Activated CD4-positive, alpha-beta T cell treated with anti-CD3 and anti-CD28 coated beads, Interleukin-2, amount 50 U/mL, for 1 hour (primary cell): ENCODE measurements around the gene COLEC11.

Experiments
- DNase-seq: peaks from one replicate; pipeline ENCODE4 v3.0.0-alpha.2; 2020

COLEC11 gene

DNA sequence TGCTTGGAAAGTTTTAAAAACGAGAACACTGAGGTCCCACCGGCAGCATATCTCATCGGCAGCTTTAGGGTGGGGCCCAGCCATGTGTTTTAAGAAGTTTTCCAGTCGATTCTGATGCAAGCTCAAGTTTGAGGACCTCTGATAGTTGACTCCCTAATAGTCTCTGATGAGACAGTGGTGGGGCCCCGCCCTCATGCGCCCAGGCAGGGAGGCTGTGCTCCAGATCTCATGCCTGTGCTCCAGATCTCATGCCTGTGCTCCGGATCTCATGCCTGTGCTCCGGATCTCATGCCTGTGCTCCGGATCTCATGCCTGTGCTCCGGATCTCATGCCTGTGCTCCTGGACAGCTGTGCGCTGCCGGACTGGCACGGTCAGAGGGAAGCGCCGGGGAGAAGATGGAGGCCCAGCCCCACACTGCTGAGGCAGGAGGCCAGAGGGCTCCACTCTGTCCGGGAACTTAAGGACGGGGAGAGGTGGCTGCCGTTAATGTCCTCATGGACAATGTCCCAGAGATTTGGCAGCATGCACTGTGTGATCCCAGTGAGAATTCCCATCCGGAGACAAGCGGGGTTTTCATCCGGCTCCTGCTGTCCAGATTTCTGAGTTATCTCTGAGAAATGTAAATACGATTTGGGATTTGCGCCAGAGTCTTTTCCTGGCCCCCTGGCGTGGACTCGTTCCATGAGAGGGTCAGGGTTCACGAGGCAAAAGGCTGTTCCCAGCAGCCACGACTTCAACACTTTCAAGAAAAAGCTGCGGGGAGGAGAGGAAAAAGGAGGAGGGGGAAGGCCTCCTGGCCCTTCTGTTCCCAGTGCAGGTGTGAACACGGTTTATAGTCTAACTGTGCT is 9.4 kb upstream of the COLEC11 start:
- DNase-seq = no peak

DNA sequence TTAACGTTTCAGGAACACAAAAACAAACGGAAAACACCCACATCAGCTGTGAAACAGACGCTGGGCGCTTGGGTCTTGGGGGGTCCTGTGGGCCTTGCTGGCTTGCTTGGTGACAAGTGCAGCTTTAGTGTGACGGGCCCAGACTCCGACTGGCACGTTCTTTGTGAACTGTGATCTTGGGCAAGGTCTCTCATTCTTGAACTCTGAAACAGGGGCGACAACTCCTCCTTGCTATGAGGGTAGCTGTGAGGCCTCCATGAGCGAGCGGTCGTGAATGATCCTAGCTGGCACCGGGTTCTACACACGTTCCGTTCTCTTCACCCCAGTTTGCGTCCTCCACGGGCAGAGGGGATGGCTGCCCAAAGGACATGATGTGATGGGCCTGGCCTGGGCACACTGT is 8.7 kb upstream of the COLEC11 start:
- DNase-seq = no peak

DNA sequence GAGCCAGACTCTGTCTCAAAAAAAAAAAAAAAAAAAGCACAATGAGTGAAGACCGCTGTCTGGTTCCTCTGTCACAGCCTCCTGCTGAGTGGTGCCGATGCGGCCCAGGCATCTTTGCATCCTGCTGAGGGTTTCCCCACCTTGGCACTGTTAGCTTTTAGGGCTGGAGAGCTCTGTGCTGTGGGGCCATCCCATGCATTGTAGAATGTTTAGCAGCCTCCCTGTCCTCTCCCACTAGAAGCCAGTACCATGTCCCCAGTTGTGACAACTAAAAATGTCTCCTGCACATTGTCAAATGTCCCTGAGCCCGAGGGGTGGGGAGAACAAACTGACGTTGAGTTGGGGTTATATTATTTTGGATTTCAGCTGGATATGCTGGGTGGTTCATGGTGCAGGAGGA is 7.9 kb upstream of the COLEC11 start:
- DNase-seq = no peak

DNA sequence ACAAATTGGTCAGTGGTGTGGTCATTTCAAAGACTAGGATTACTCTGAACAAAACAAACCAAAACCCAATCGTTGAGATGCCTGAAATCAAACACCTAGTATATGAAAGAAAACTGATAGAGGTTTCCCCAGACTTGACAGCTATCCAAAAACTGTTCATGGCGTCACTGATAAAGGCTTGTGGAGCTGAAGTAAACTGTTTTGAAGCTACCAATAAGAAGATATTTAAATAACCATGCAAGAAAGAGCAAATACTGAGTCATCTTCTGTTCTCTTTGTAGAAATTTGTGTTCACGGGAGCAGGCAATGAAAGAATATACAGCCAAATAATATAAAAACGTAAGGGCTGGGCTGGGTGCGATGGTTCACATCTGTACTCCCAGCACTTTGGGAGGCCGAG is 7.5 kb upstream of the COLEC11 start:
- no peak for DNase-seq

DNA sequence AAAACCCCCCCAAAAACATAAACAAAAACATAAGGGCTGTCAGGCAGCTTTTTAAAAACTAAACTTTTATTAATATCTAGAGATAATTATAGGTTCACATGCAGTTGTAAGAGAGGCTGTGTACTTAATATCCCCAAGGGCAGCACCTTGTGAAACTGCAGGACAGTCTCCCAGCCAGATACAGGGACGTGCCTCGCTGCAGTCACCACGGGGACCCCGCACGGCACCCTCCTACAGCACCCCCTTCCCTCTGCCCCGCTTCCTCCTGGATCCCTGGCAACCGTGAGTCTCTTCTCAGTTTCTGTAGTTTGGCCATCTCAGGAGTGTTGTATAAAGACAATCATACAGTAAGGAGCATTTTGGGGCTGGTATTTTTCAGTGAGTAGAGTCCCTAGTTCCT is 6.8 kb upstream of the COLEC11 start:
- no peak for DNase-seq

DNA sequence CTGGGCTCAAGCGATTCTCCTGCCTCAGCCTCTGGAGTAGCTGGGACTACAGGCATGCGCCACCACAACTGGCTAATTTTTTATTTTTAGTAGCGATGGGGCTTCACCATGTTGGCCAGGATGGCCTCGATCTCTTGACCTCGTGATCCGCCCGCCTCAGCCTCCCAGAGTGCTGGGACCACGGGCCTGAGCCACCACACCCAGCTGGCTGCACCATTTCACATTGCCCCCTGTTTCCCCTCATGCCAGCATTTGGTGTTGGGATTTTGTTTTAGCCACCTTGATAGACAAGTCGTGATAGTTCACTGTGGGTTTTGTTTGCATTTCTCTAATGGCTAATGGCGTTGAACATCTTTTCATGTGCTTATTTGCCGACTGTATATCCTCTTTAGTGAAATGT is 5.8 kb upstream of the COLEC11 start:
- no peak for DNase-seq

DNA sequence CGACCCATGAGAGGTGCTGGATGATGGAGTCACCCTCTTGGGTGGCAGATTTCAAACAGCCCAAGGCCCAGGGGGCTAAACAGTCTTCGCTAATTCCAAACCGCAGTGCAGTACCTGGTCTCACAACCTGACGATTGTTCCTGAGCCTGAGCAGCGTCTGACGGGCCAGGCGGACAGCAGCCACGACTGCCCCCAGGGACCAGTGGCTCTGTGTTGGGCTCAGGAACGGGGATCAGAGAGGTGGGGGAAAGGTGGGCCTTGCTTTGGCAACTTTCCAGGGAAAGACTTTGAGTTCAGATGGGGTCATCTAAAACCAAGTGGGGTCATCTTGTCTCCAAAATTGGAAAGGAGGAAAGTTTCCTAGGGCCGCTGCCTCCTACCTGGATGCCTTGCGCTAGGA is 492 bp downstream of the COLEC11 start:
- DNase-seq = no peak

DNA sequence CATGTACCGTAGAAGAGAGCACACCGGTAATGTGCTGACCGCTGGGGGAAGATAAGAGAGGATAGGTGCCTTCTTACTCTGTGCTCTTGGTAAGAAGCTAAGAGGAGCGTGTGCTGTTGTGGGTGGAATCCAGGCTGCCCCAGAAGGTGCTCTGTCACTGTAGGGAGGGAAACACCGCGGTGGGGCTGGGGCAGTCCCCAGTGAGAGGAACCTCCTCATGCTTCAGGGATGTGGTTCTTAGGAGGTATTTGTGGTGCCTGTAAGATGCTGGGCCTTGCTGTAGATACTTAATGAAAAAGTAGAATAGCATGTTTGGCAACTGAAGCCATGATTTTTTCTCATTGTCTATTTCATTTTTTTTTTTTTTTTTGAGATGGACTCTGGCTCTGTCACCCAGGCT is 1.1 kb downstream of the COLEC11 start:
- DNase-seq = no peak

DNA sequence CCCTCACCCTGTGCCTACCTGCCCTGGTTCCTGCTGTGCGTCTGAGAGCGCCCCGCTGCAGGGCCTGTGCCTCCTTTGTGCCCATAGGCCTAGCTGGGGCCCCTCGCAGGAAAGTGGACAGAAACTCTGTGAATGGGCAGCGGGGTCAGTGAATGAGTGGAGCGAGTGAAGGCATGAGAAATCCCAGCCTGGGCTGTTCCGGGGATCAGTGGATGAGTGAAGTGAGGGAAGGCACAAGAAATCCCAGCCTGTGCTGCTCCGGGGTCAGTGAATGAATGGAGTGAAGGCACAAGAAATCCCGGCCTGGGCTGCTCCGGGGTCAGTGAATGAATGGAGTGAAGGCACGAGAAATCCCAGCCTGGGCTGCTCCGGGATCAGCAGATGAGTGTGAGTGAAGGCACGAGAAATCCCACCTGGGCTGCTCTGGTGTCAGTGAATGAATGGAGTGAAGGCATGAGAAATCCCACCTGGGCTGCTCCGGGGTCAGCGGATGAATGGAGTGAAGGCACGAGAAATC is 2.0 kb downstream of the COLEC11 start:
- no peak for DNase-seq

DNA sequence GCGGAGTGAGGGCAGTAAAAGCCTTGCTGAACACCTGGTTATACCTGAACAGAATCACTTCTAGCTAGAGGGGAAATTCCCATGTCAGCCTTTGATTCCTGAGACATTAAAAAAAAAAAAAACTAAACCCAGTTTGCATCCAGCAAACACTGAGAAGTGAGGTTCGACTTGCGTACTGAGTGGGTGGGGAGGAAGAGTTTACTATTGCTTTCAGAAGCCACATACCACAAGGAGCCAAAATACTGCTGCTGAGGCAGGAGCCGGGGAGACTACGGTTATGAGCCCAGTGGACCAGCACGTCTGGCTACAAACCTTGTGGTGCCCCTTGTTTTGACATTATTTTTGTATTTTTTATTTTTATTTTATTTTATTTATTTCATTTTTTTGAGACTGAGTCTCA is 2.7 kb downstream of the COLEC11 start:
- no peak for DNase-seq

DNA sequence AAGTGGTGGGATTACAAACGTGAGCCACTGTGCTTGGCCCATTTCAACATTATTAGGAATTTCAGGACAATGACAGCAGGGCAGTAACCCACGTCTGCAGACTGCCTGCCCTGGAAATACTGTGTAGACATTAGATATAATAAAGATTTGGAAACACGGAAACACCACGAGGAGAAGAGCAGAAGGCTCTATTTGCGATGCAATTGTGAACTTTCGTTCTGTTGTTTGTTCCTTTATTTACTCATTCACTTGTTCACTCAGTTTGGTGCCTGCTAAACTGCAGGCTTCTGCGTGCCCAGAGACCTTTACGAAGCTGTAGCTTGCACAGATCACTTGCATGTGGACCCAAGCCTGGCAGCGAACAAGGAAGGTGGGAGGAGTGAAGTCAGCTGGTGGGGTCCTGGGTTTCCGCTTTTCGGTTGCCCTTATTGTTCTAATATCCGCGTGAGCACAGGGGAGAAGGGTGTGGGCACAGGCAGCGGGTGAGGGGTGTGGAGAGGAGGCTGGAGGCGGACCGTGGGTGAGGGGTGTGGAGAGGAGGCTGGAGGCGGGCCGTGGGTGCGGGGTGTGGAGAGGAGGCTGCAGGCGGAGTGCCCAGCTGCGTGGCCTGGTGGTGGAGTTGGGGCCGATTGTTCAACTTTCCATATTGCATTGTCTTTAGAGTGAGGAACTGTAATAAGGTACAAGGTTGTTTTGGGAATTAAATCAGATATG is 3.4 kb downstream of the COLEC11 start:
- no peak for DNase-seq

DNA sequence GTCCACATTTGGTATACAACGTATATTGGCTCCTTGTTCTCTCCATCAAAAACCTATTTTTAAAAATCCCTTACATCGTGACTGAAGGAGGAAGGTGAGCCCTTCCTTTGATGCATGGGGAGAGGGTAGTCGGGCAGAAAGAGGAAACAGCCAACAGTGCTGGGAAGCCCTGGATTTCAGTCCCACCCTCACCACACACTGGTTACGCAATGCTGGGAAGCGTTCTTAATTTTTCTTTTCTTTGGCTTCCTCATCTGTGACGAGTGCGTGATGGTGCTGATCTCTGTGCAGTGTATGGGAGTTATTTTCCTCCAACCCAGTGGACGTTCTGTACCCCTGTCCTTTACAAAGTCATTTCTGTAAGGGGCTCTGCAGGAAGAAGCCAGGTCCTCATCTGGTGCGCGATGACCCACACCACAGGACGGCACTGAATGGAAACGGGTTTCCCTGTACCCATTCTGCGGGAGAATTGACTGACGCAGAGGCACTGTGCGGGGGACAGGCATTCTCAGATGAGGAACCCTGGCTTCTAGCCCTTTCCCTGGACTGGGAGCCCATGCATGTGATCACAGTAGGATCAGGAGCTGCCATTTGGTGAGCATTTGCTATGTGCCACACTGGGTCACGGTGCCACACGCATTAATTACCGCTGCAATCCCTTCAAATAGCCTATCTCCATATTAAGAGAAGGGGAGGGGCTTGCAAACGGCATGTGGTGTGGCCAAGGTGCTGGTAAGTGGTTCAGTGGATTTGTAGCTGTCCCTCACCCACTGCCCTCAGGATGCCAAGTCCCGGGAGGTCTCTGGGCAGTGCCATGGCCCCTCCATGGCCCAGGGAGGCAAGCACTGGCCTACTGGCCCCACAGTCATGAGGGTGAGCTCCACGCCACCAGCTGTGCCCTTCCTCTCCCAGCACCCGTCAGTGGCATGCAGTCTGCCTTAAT is 4.3 kb downstream of the COLEC11 start:
- DNase-seq = no peak

DNA sequence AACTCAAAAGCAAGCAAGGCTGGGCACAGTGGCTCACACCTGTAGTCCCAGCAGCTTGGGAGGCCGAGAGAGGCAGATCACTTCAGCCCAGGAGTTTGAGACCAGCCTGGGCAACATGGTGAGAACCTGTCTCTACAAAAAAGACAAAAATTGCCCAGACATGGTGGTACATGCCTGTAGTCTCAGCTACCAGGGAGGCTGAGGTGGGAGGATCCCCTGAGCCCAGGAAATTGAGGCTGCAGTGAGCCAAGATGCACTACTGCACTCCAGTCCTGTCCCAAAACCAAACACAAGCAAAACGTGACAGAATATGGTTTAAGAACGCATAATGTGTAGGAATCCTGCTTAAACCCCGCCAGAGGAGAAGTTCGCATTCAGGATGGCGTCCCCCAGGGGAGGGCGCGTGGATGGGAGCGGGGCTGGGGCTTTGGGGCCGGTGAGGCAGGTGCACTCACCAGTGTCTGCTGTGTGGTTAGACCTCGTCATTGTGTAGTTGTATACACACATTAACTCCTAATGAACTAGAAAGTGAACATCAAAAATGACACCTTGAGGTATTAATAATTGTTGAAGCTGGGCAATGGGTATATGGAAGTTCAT is 5.4 kb downstream of the COLEC11 start:
- no peak for DNase-seq

DNA sequence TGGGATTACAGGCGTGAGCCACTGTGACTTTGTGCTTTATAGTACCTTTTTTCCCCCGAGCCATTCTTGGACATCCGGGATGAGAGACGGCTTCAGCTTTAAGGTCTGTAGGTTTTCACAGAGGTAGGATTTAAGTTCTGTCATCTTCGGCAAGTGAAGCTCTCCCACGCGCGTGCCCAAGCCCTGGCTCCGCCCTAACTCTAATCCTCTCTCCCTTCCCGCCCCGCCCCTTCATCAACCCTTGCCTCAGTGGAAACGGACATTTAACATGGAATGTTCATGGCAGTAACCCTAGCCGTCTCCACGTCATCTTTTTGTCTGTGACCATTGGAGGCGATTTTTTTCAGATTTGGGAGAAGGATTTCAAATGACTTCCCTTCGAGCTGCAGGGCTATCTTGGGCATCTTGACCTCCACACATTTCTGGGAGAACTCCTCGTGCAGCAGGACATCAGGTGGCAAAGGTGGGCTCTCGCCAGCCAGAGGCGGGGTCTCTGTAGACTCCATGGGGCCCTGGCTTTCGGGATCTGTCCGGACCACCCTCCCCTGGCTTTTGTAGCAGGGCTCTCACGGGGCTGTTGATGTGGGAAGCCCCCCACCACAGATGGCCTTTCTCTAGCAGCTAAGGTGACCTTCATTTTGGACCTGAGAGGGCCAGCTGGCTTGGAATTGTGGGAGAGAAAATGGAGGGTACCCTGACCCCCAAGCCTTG is 6.8 kb downstream of the COLEC11 start:
- no peak for DNase-seq

DNA sequence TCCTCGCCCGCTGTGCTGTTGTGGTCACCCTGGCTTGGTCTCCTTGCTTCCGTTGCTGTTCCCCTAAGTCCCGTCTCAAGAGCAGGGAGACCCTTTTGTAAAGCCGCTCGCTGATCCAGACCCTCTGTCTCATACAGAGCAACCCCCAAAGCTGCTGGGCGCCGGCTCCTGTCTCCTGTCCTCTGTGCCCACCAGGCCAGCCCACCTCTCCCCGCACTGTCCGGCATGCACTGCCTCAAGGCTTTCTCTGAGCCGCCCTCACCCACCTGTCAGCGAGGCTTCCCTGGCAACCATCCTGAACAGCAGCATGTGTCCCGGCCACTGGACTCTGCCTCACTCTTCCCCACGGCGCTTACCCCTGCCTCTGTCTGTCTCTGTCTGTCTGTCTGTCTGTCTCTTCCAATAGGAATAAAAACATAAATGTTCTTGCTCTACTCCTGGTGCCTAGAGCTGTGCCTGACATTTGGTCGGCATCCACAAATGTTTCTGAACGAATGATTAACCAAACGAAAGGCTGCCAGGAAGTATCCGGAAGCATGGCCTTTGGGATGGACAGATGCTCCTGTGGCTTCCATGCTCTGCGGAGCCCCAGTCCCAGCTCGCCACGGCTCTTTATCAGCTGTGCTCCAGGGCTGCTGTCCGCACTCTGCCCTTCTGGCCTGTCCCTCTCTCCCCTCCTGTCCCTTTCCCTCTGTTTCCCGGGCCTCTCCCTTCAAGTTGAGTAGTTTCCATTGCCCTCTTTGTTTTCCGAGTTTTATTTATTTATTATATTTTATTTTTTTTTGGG is 7.8 kb downstream of the COLEC11 start:
- no peak for DNase-seq

DNA sequence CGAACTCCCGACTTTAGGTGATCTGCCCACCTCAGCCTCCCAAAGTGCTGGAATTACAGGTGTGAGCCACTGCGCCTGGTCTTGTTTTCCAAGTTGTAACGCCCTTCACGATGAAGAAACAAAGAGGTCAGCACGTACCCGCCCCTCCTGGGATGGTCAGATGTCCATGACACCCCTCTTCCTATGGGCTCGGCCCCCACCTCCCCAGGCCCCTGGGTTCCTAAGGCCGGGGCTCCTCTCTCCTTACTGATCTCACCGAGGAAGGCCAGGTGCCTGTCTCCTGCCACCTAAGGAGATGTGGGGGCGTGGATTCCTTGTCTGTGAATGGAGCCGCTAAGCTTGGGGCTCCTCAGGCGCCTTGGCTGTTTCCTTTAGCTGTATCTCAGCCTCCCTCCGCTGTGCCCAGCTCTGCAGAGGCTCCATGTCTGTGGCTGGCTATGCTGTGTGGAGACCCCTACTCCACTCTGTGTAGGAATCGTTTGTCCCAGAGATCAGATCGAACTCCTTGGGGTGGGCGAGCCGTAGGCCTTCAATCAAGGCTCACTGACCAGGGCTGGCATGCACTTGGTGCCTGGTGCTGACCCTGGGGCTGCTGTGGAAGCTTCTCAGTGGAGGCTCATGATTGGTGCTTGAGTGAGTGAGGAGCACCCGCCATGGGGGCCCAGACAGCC is 8.8 kb downstream of the COLEC11 start:
- no peak for DNase-seq

DNA sequence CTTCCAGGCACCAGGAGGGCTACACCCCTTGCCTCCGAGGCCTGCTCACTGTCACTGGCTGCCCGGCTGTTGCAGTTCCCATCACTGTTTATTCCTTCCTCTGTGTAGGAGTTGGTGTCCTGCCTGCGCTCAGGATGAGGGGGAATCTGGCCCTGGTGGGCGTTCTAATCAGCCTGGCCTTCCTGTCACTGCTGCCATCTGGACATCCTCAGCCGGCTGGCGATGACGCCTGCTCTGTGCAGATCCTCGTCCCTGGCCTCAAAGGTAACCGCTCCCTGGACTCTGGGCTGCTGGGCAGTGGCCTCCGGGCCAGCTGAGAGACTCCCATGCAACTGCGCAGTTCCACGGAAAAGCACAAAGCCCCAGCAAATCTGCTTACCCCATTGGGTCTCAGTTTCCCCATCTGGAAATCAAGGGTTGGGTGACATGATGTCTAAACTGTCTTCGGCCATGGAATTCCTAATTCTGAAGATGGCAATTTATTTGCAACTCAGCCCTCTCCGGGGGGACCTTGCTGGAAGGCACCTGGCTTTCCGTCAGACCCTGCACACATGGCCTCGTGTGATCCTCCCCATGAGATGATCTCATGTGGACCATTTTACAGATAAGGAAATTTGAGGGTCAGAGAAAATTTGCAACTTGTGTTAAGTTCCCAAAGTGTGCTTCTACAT is 9.4 kb downstream of the COLEC11 start:
- no peak for DNase-seq

DNA sequence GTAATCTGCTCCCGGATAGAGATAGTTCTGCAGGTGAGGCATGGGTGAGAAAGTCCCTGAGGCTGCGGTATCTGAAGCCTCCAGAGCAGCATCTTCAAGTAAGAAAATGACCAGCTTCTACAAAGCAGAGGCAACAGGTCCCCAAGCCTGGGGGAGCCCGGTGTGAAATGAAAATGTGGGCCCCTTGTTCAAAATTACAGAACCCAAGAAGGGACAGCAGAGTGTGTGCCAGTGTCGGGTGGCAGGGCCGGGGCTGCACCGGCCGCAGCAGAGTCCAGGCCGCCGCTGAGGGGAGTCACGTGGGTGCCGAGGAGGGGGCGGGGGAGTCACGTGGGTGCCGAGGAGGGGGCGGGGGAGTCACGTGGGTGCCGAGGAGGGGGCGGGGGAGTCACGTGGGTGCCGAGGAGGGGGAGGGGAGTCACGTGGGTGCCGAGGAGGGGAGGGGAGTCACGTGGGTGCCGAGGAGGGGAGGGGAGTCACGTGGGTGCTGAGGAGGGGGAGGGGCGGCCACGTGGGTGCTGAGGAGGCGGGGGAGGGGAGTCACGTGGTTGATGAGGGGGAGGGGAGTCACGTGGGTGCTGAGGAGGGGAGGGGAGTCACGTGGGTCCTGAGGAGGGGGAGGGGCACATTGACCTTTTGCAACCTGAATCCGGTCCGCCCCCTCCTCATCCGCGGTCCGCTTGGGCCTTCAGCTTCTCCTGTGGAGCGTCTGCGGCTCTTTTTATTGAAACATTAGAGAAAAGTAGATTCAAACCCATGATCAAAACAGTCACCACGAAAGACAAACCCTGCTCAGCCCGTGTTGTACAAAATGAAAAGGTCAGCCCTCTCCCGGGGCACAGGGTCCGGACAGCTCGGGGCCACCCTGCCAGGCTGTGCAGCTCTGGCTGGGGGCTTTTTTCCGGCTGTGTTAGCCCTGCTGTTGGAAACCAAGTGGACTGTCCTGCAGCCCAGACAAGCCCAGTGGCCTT is 10.4 kb downstream of the COLEC11 start:
- DNase-seq = peak; percentile 48

DNA sequence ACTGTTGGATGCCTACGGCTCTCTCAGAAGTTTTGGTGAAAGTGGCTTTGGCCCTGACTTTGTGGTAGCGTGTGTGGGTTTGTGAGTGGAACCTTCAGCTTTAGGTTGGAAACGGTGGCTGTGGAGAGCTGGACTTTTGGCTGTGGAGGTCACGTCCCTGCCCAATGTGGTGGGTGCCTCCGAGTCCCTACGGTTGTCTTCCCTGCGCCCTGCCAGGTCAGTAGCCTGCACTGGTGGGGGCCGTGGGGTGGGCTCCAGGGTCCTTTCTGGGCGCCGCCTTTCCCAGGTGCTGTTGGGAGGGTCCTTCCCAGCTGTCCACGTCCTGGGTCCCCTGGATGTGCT is 11.1 kb downstream of the COLEC11 start:
- DNase-seq = no peak
